HepG2 (cell line): ENCODE results near the gene STARD8. TPM values are rescaled to one million over a fixed set of nuclear protein-coding genes. Genes with fewer than 3 reads are reported as not detected.

Experiments used
- ATAC-seq: fragments of 200-7000 bp; cut with Tn5 transposase; 3 replicates; pipeline ENCODE4 v1.9.1; 2020; ENCODE audit warnings: mild to moderate bottlenecking, moderate library complexity
- BruUV-seq: library from RNA; stranded (reverse); fragments of 400-500 nt; replicated peaks from 2 replicates; lab custom pipeline; 2021; lab: Mats Ljungman, UMichigan
- CTCF ChIA-PET: fragments of 300-600 bp; formaldehyde crosslinking; extraction: SDS; loops from one replicate; lab custom pipeline; 2021; ENCODE audit warnings: low total read pairs, inconsistent platforms, low intra/inter-chr PET ratio; lab: Yijun Ruan, JAX
- POLR2A ChIA-PET: fragments of 350-600 bp; sonication (Branson Sonifier 250); formaldehyde crosslinking; loops from one replicate; lab custom pipeline; 2020; ENCODE audit warnings: antibody characterized with exemption, inconsistent platforms; lab: Yijun Ruan, JAX
- DNase-seq: peaks from one replicate; pipeline ENCODE4 v3.0.0-alpha.2; 2015; ENCODE audit warnings: low spot score
- FAIRE-seq: peaks from 3 replicates; lab custom pipeline; 2011; peaks lifted over from hg19 to GRCh38; lab: Jason Lieb, UNC
- H2AFZ ChIP-seq: one replicate; pipeline ENCODE4 v1.6.1; 2011; ENCODE audit warnings: low read length, inconsistent platforms
- H3K27ac ChIP-seq: fragments of 300-600 bp; 3 replicates; pipeline ENCODE4 v1.8.0; 2011; ENCODE audit warnings: mixed run types, mild to moderate bottlenecking, mixed read lengths, low read length, inconsistent platforms; ENCODE audit not compliant: insufficient read depth; ENCODE audit errors: extremely low read length
- H3K27me3 ChIP-seq, 2 experiments: fragments of 200-600 bp in 1 of 2; 2 replicates in 1 of 2; 3 replicates in 1 of 2; pipeline versions ENCODE4 v1.6.0 to v1.8.0; 2011; ENCODE audit warnings: low read length in 2 of 2, mild to moderate bottlenecking in 2 of 2, moderate library complexity in 2 of 2, inconsistent platforms in 1 of 2; ENCODE audit not compliant: insufficient read depth in 2 of 2, control insufficient read depth in 1 of 2
- H3K36me3 ChIP-seq, 2 experiments: fragments of 200-600 bp in 1 of 2; replicated peaks in 1 of 2; 2 replicates in 1 of 2; 3 replicates in 1 of 2; pipeline versions ENCODE4 v1.5.1 to v1.8.0; 2011; ENCODE audit warnings: low read length in 2 of 2, inconsistent platforms in 1 of 2; ENCODE audit not compliant: insufficient read depth in 2 of 2, control insufficient read depth in 1 of 2
- H3K4me1 ChIP-seq: 2 replicates; pipeline ENCODE4 v1.5.1; 2012; ENCODE audit warnings: low read length, inconsistent platforms; ENCODE audit not compliant: insufficient read depth
- H3K4me2 ChIP-seq: 2 replicates; pipeline ENCODE4 v1.6.0; 2011; ENCODE audit warnings: low read depth, low read length, inconsistent platforms
- H3K4me3 ChIP-seq, 3 experiments: fragments of 200-600 bp in 1 of 3; sonication (generic), shearing (Covaris generic) in 1 of 3; replicated peaks in 1 of 3; 2 replicates each; pipeline ENCODE4 v1.5.1; 2011 to 2016; ENCODE audit warnings: low read length in 3 of 3, inconsistent platforms in 2 of 3, low read depth in 2 of 3, mild to moderate bottlenecking in 2 of 3, control low read depth in 1 of 3, mixed read lengths in 1 of 3; ENCODE audit not compliant: insufficient read depth in 1 of 3
- H3K79me2 ChIP-seq: one replicate; pipeline ENCODE4 v1.6.1; 2011; ENCODE audit warnings: low read length, inconsistent platforms; ENCODE audit not compliant: insufficient read depth
- H3K9ac ChIP-seq: 2 replicates; pipeline ENCODE4 v1.6.0; 2011; ENCODE audit warnings: mild to moderate bottlenecking, low read depth, low read length, inconsistent platforms; ENCODE audit not compliant: insufficient read depth
- H3K9me3 ChIP-seq: 2 replicates; pipeline ENCODE4 v1.5.1; 2012; ENCODE audit warnings: mild to moderate bottlenecking, low read length
- H4K20me1 ChIP-seq: 2 replicates; pipeline ENCODE4 v1.6.0; 2011; ENCODE audit warnings: inconsistent platforms, mild to moderate bottlenecking, low read length, moderate library complexity; ENCODE audit not compliant: insufficient read depth
- ARID4A ChIP-seq: sonication (generic); formaldehyde crosslinking; IDR thresholded peaks from 2 replicates; pipeline ENCODE4 v1.5.0; 2020; ENCODE audit warnings: mild to moderate bottlenecking, missing genetic modification reagents, borderline replicate concordance
- CENPX ChIP-seq: sonication (generic); formaldehyde crosslinking; IDR thresholded peaks from 2 replicates; pipeline ENCODE4 v1.9.0; 2021; ENCODE audit warnings: mild to moderate bottlenecking, missing genetic modification reagents, moderate library complexity
- EED ChIP-seq: sonication (generic); formaldehyde crosslinking; IDR thresholded peaks from 2 replicates; pipeline ENCODE4 v1.5.0; 2020; ENCODE audit warnings: mild to moderate bottlenecking, missing genetic modification reagents
- HDAC6 ChIP-seq: fragments of 200-600 bp; sonication (generic); IDR thresholded peaks from 2 replicates; pipeline ENCODE4 v1.7.0; 2017; ENCODE audit warnings: mild to moderate bottlenecking, antibody characterized with exemption, low read length, low read depth
- IRF9 ChIP-seq: sonication (generic); formaldehyde crosslinking; IDR thresholded peaks from 2 replicates; pipeline ENCODE4 v1.8.0; 2022; ENCODE audit warnings: missing genetic modification reagents, mild to moderate bottlenecking, borderline replicate concordance
- MLX ChIP-seq: IDR thresholded peaks from 2 replicates; pipeline ENCODE4 v1.6.1; 2016
- MYPOP ChIP-seq: sonication (generic); formaldehyde crosslinking; IDR thresholded peaks from 2 replicates; pipeline ENCODE4 v1.8.1; 2023; ENCODE audit warnings: mild to moderate bottlenecking, moderate library complexity, missing genetic modification reagents
- POGZ ChIP-seq: sonication (generic); formaldehyde crosslinking; IDR thresholded peaks from 2 replicates; pipeline ENCODE4 v1.4.0; 2020; ENCODE audit warnings: mild to moderate bottlenecking, missing genetic modification reagents
- SALL2 ChIP-seq: sonication (generic); formaldehyde crosslinking; IDR thresholded peaks from 2 replicates; pipeline ENCODE4 v1.8.1; 2023; ENCODE audit warnings: mild to moderate bottlenecking, missing genetic modification reagents, inconsistent platforms
- SIX1 ChIP-seq: sonication (generic); formaldehyde crosslinking; IDR thresholded peaks from 2 replicates; pipeline ENCODE4 v1.4.0; 2020; ENCODE audit warnings: missing genetic modification reagents, borderline replicate concordance
- TGIF2 ChIP-seq: IDR thresholded peaks from 2 replicates; pipeline ENCODE4 v1.6.1; 2016; ENCODE audit warnings: control low read depth, missing compliant biosample characterization
- TMF1 ChIP-seq: sonication (generic); formaldehyde crosslinking; IDR thresholded peaks from 2 replicates; pipeline ENCODE4 v1.8.1; 2022; ENCODE audit warnings: low read depth, missing genetic modification reagents
- TOPORS ChIP-seq: sonication (generic); formaldehyde crosslinking; IDR thresholded peaks from 2 replicates; pipeline ENCODE4 v1.8.0; 2023; ENCODE audit warnings: mild to moderate bottlenecking, missing genetic modification reagents
- WIZ ChIP-seq: sonication (generic); formaldehyde crosslinking; IDR thresholded peaks from 2 replicates; pipeline ENCODE4 v1.5.1; 2020; ENCODE audit warnings: mild to moderate bottlenecking, missing genetic modification reagents
- ZNF12 ChIP-seq: sonication (generic); formaldehyde crosslinking; IDR thresholded peaks from 2 replicates; pipeline ENCODE4 v1.5.0; 2020; ENCODE audit warnings: missing genetic modification reagents
- ZNF234 ChIP-seq: sonication (generic); formaldehyde crosslinking; conservative IDR thresholded peaks from 2 replicates; pipeline ENCODE4 v1.5.1; 2020; ENCODE audit warnings: mild to moderate bottlenecking, missing genetic modification reagents
- ZNF775 ChIP-seq: sonication (generic); formaldehyde crosslinking; IDR thresholded peaks from 2 replicates; pipeline ENCODE4 v1.4.0; 2020; ENCODE audit warnings: missing genetic modification reagents, mild to moderate bottlenecking, moderate library complexity, borderline replicate concordance
- WGBS: methylation state at CpG from one replicate; pipeline ENCODE4 v1.1.6; 2017; ENCODE audit warnings: low lambda C conversion rate; 5-methylcytosine and 5-hydroxymethylcytosine counted together
- in situ Hi-C: cut with HindIII; loops from 2 replicates; pipeline ENCODE4 v1.10.0; 2017; ENCODE audit warnings: low pct_unique_long_range_greater_than_20kb; ENCODE audit not compliant: extremely low pct_ligation_motif_present
- intact Hi-C: fragments of 100-400 bp; cut with micrococcal nuclease; formaldehyde crosslinking; loops from one replicate; pipeline ENCODE4 v1.10.0; 2022; ENCODE audit not compliant: unreplicated experiment
- polyA plus RNA-seq, 8 experiments: library from polyadenylated mRNA; depleted of rRNA in 3 of 8; stranded (reverse) in 7 of 8; unstranded in 1 of 8; fragments of >200 nt; fragmentation: Illumina TruSeq in 4 of 8; extraction: Trizol in 4 of 8; gene quantifications; 2 replicates each; pipeline versions ENCODE4 v1.2.1 to v1.2.3, GENCODE V29; 2011 to 2016; ENCODE audit warnings: low read depth in 4 of 8, missing spikeins in 1 of 8, mixed read lengths in 1 of 8; ENCODE audit not compliant: insufficient read depth in 1 of 8
- total RNA-seq, 5 experiments: library from RNA; depleted of rRNA; stranded (reverse); fragments of >200 nt; fragmentation: Illumina TruSeq; extraction: Trizol; gene quantifications; 2 replicates each; pipeline ENCODE4 v1.2.3, GENCODE V29; 2016; ENCODE audit warnings: low read depth in 1 of 5

Gene STARD8
- total and polyA plus RNA-seq, 2 of the 13 experiments (the other 11 are each of a cell fraction or from before 2014, with no cell fraction given), result 0.02 to 0.09 TPM

- no peak overlapping the region for H3K4me2 ChIP-seq
- ChIA-PET CTCF (no interaction called here), POLR2A (no interaction called here)
- no peaks in the 10 kb centered on the region for H3K4me1 ChIP-seq
- in situ Hi-C loops, result no loop called here
- H3K27me3 ChIP-seq, result no peaks in the 10 kb centered on the region
- no peak overlapping the region for H3K27ac ChIP-seq
- no TSS peak for BruUV-seq
- no peak overlapping the region for H3K4me3 ChIP-seq
- no peaks in the 10 kb centered on the region for H3K79me2 ChIP-seq
- no peaks in the 10 kb centered on the region for H3K36me3 ChIP-seq
- no peak for FAIRE-seq
- no peaks in the 10 kb centered on the region for H4K20me1 ChIP-seq
- H2AFZ ChIP-seq, result no peak overlapping the region
- no peak for TF ChIP-seq TOPORS (CRISPR knock-in tag)
- no peak for TF ChIP-seq WIZ (CRISPR knock-in tag)
- no peak for TF ChIP-seq EED (CRISPR knock-in tag)
- TF ChIP-seq MLX, result no peak
- no peak for TF ChIP-seq MYPOP (CRISPR knock-in tag)
- TF ChIP-seq SALL2 (CRISPR knock-in tag), result no peak
- no peak for TF ChIP-seq ZNF12
- TF ChIP-seq ARID4A (CRISPR knock-in tag), result no peak
- TF ChIP-seq TGIF2 (CRISPR knock-in tag), result no peak
- TF ChIP-seq CENPX (CRISPR knock-in tag), result no peak
- no peak for TF ChIP-seq ZNF775 (CRISPR knock-in tag)
- TF ChIP-seq ZNF234 (CRISPR knock-in tag), result no peak
- no peak for TF ChIP-seq SIX1 (CRISPR knock-in tag)
- no peak for TF ChIP-seq TMF1 (CRISPR knock-in tag)
- TF ChIP-seq IRF9, result no peak
- TF ChIP-seq HDAC6, result no peak
- TF ChIP-seq POGZ (CRISPR knock-in tag), result no peak
- H3K9ac ChIP-seq, result no peak overlapping the region
- intact Hi-C loops, result no loop called here
- no CpG with 5 or more reads among the region's 13 CpGs for WGBS
- DNase-seq, result no peak
- no peaks in the 10 kb centered on the region for H3K9me3 ChIP-seq
- ATAC-seq, result no peak
Observed at GRCh38 chrX:68717196-68717595, 69.7 kb downstream of the STARD8 start.
